HepG2 (cell line): ENCODE results near the gene KLF16. TPM values are rescaled to one million over a fixed set of nuclear protein-coding genes. Genes with fewer than 3 reads are reported as not detected.

Experiments used
- ATF7 ChIP-seq, 2 experiments: fragments of 450-650 bp in 1 of 2; sonication (generic) in 1 of 2; formaldehyde crosslinking in 1 of 2; IDR thresholded peaks; 2 replicates each; pipeline versions ENCODE4 v1.4.0 to v1.6.1; 2016 to 2020; ENCODE audit warnings: antibody characterized with exemption in 1 of 2, mild to moderate bottlenecking in 1 of 2, missing genetic modification reagents in 1 of 2
- EEA1 ChIP-seq: sonication (generic); formaldehyde crosslinking; IDR thresholded peaks from 2 replicates; pipeline ENCODE4 v1.5.1; 2020; ENCODE audit warnings: mild to moderate bottlenecking, missing genetic modification reagents, borderline replicate concordance
- ESRRA ChIP-seq: sonication (generic); formaldehyde crosslinking; IDR thresholded peaks from 2 replicates; pipeline ENCODE4 v1.5.1; 2020; ENCODE audit warnings: mild to moderate bottlenecking, low read depth, missing genetic modification reagents
- FOXC1 ChIP-seq: sonication (generic); formaldehyde crosslinking; IDR thresholded peaks from 2 replicates; pipeline ENCODE4 v1.8.0; 2022; ENCODE audit warnings: mild to moderate bottlenecking, missing genetic modification reagents, borderline replicate concordance
- HOXA5 ChIP-seq: sonication (generic); formaldehyde crosslinking; IDR thresholded peaks from 2 replicates; pipeline ENCODE4 v1.4.0; 2020; ENCODE audit warnings: missing genetic modification reagents
- NCOA1 ChIP-seq: sonication (generic); formaldehyde crosslinking; IDR thresholded peaks from 2 replicates; pipeline ENCODE4 v1.9.0; 2021; ENCODE audit warnings: missing genetic modification reagents
- RCOR2 ChIP-seq: IDR thresholded peaks from 2 replicates; pipeline ENCODE4 v1.6.1; 2016; ENCODE audit warnings: missing biosample characterization, missing genetic modification reagents
- SNRNP70 ChIP-seq: fragments of 200-400 bp; formaldehyde crosslinking; IDR thresholded peaks from 2 replicates; pipeline ENCODE4 v1.6.1; 2017; ENCODE audit warnings: mild to moderate bottlenecking, low read depth, low read length, moderate library complexity
- TIGD3 ChIP-seq: sonication (generic); formaldehyde crosslinking; IDR thresholded peaks from 2 replicates; pipeline ENCODE4 v1.5.1; 2020; ENCODE audit warnings: mild to moderate bottlenecking, missing genetic modification reagents, borderline replicate concordance
- ZNF256 ChIP-seq: sonication (generic); formaldehyde crosslinking; conservative IDR thresholded peaks from 2 replicates; pipeline ENCODE4 v1.4.0; 2020; ENCODE audit warnings: missing genetic modification reagents
- ZNF33B ChIP-seq: sonication (generic); formaldehyde crosslinking; IDR thresholded peaks from 2 replicates; pipeline ENCODE4 v1.5.1; 2020; ENCODE audit warnings: mild to moderate bottlenecking, missing genetic modification reagents
- ZNF710 ChIP-seq: sonication (generic); formaldehyde crosslinking; IDR thresholded peaks from 2 replicates; pipeline ENCODE4 v1.5.0; 2020; ENCODE audit warnings: mild to moderate bottlenecking, missing genetic modification reagents, borderline replicate concordance
- ZNF816 ChIP-seq: sonication (generic); formaldehyde crosslinking; IDR thresholded peaks from 2 replicates; pipeline ENCODE4 v1.8.0; 2022; ENCODE audit warnings: missing genetic modification reagents, mild to moderate bottlenecking, borderline replicate concordance
- polyA plus RNA-seq, 8 experiments: library from polyadenylated mRNA; depleted of rRNA in 3 of 8; stranded (reverse) in 7 of 8; unstranded in 1 of 8; fragments of >200 nt; fragmentation: Illumina TruSeq in 4 of 8; extraction: Trizol in 4 of 8; gene quantifications; 2 replicates each; pipeline versions ENCODE4 v1.2.1 to v1.2.3, GENCODE V29; 2011 to 2016; ENCODE audit warnings: low read depth in 4 of 8, missing spikeins in 1 of 8, mixed read lengths in 1 of 8; ENCODE audit not compliant: insufficient read depth in 1 of 8
- total RNA-seq, 5 experiments: library from RNA; depleted of rRNA; stranded (reverse); fragments of >200 nt; fragmentation: Illumina TruSeq; extraction: Trizol; gene quantifications; 2 replicates each; pipeline ENCODE4 v1.2.3, GENCODE V29; 2016; ENCODE audit warnings: low read depth in 1 of 5
- TF ChIP-seq, protein P1 (sequence below), 2 experiments: fragments of 450-650 bp in 1 of 2; sonication (generic) in 1 of 2; formaldehyde crosslinking in 1 of 2; IDR thresholded peaks; 2 replicates each; pipeline versions ENCODE4 v1.6.1 to v1.8.0; 2016 to 2022; ENCODE audit warnings: antibody characterized with exemption in 1 of 2, mild to moderate bottlenecking in 1 of 2, missing genetic modification reagents in 1 of 2
- TF ChIP-seq, protein P2 (sequence below): sonication (generic); formaldehyde crosslinking; IDR thresholded peaks from 2 replicates; pipeline ENCODE4 v1.5.0; 2020; ENCODE audit warnings: missing genetic modification reagents

KLF16 gene
- total and polyA plus RNA-seq, 2 of the 13 experiments (the other 11 are each of a cell fraction or from before 2014, with no cell fraction given): 3.5 to 6.7 TPM

- TF ChIP-seq, protein P1, sequence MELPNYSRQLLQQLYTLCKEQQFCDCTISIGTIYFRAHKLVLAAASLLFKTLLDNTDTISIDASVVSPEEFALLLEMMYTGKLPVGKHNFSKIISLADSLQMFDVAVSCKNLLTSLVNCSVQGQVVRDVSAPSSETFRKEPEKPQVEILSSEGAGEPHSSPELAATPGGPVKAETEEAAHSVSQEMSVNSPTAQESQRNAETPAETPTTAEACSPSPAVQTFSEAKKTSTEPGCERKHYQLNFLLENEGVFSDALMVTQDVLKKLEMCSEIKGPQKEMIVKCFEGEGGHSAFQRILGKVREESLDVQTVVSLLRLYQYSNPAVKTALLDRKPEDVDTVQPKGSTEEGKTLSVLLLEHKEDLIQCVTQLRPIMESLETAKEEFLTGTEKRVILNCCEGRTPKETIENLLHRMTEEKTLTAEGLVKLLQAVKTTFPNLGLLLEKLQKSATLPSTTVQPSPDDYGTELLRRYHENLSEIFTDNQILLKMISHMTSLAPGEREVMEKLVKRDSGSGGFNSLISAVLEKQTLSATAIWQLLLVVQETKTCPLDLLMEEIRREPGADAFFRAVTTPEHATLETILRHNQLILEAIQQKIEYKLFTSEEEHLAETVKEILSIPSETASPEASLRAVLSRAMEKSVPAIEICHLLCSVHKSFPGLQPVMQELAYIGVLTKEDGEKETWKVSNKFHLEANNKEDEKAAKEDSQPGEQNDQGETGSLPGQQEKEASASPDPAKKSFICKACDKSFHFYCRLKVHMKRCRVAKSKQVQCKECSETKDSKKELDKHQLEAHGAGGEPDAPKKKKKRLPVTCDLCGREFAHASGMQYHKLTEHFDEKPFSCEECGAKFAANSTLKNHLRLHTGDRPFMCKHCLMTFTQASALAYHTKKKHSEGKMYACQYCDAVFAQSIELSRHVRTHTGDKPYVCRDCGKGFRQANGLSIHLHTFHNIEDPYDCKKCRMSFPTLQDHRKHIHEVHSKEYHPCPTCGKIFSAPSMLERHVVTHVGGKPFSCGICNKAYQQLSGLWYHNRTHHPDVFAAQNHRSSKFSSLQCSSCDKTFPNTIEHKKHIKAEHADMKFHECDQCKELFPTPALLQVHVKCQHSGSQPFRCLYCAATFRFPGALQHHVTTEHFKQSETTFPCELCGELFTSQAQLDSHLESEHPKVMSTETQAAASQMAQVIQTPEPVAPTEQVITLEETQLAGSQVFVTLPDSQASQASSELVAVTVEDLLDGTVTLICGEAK (IDR thresholded peaks at IDR 0.05): no peak
- TF ChIP-seq, protein P1 (CRISPR knock-in tag; IDR thresholded peaks at IDR 0.05): no peak; the same call in 1 of the 2 replicates
- TF ChIP-seq ZNF256 (CRISPR knock-in tag) (no peak), ATF7 (IDR thresholded peaks at IDR 0.05) (no peak), ATF7 (CRISPR knock-in tag; IDR thresholded peaks at IDR 0.05) (no peak), SNRNP70 (no peak), ZNF33B (peak; percentile 56; the same call in 1 of the 2 replicates), HOXA5 (peak; percentile 6; the same call in 1 of the 2 replicates), ZNF816 (CRISPR knock-in tag) (no peak), NCOA1 (CRISPR knock-in tag) (no peak), ZNF710 (no peak), ESRRA (CRISPR knock-in tag) (no peak), RCOR2 (CRISPR knock-in tag) (no peak), FOXC1 (CRISPR knock-in tag) (no peak; the same call in none of the 2 replicates), TIGD3 (CRISPR knock-in tag) (no peak), EEA1 (CRISPR knock-in tag) (no peak)
- TF ChIP-seq, protein P2, sequence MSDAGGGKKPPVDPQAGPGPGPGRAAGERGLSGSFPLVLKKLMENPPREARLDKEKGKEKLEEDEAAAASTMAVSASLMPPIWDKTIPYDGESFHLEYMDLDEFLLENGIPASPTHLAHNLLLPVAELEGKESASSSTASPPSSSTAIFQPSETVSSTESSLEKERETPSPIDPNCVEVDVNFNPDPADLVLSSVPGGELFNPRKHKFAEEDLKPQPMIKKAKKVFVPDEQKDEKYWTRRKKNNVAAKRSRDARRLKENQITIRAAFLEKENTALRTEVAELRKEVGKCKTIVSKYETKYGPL: no peak
Measured at GRCh38 chr19:1905110-1905862, 41.9 kb upstream of the KLF16 start, which contains the start of the genes ADAT3 and SCAMP4 (continued).
